Body of pancreas (tissue), 4 donors: ENCODE measurements around the gene ART5.
"Not testable (repeated sequence)": the region's sequence is repeated elsewhere in the genome, so short reads cannot be mapped to it uniquely, and the experiment has no call there.

Experiments
- POLR2A ChIP-seq, 3 donors: fragments of 450-650 bp; IDR thresholded peaks; one replicate each; pipeline ENCODE4 v1.6.1; 2016; ENCODE audit warnings: antibody characterized with exemption in 3 of 3, mild to moderate bottlenecking in 2 of 3
- TF ChIP-seq, protein P1 (sequence below), 7 experiments: fragments of 450-650 bp in 4 of 7; fragments of 200-600 bp in 3 of 7; sonication (generic) in 3 of 7; IDR thresholded peaks; one replicate each; pipeline ENCODE4 v1.5.1; 2016 to 2019; ENCODE audit warnings: antibody characterized with exemption in 7 of 7

DNA sequence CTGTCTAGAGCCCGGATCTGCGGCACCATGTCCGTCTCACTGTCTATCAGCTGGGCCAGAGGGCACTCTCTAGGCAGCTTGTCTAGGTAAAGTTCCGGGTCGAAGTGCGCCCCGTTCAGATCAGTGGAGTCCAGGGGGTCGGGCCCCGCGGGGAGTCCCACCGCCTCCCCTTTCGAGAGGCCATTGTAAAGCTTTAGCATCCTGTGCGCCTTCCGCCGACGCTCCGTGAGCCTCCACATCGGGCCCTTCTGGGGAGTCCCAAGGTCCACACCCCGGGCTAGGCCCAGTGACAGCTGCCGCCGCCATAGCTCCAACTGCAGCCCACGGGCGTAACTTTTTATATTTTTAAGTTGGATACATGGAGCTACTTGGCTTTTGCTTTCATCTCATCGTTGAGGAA is 50.5 kb downstream of the ART5 start:
- TF ChIP-seq, protein P1, sequence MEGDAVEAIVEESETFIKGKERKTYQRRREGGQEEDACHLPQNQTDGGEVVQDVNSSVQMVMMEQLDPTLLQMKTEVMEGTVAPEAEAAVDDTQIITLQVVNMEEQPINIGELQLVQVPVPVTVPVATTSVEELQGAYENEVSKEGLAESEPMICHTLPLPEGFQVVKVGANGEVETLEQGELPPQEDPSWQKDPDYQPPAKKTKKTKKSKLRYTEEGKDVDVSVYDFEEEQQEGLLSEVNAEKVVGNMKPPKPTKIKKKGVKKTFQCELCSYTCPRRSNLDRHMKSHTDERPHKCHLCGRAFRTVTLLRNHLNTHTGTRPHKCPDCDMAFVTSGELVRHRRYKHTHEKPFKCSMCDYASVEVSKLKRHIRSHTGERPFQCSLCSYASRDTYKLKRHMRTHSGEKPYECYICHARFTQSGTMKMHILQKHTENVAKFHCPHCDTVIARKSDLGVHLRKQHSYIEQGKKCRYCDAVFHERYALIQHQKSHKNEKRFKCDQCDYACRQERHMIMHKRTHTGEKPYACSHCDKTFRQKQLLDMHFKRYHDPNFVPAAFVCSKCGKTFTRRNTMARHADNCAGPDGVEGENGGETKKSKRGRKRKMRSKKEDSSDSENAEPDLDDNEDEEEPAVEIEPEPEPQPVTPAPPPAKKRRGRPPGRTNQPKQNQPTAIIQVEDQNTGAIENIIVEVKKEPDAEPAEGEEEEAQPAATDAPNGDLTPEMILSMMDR (IDR thresholded peaks at IDR 0.05), result not testable (repeated sequence)
- not testable (repeated sequence) for TF ChIP-seq POLR2A (IDR thresholded peaks at IDR 0.05)
